ENCODE measurements around the gene VTI1A.
"Not testable (repeated sequence)": the region's sequence is repeated elsewhere in the genome, so short reads cannot be mapped to it uniquely, and the experiment has no call there.

Gene VTI1A

DNA sequence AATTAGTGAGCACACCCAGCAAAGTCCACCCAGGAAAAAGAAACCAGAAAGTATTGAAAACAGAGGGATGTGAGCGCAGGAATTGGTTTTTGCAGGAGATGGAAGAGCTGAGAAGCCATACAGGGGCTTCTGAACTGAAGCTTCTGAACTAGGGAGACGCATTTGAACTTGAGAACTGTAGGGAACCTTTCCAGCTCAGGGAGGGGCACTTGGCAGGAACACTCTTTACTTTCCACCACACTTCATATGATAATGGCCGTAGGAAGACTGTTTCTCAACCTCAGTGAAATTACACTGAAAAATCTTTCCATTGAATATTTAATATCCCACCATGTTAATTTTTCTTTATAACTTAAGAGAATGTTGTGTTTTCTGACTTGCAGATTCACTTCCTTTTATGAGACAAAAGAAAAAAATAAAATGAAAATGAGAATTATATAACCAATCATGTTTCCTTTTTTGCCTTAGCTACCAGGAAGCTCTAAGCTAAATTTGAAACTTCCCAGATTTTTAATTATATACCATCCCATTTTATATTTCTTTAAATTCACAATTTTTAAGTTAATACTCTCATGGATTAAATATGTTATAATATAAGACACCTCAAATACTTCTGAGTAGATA lies 404.7 kb downstream of the VTI1A start:
- peaks cover 0 to 6% of the 10 kb centered on the region in 2 donors for H3K9me3 ChIP-seq (ENCODE audit: control insufficient read depth in 2 of 2, low read length in 2 of 2)
- H3K9ac ChIP-seq (ENCODE audit: low read depth in 1 of 2, low read length in 2 of 2) = no peak overlapping the region
- no peak overlapping the region for H3K27ac ChIP-seq (ENCODE audit: low read depth in 2 of 2, low read length in 2 of 2)
- H3K36me3 ChIP-seq (ENCODE audit: control insufficient read depth in 2 of 2, insufficient read depth in 2 of 2, low read length in 2 of 2) = no peaks in the 10 kb centered on the region
- no peaks in the 10 kb centered on the region for H3K27me3 ChIP-seq (ENCODE audit: control insufficient read depth in 2 of 2, insufficient read depth in 2 of 2, low read length in 2 of 2)
- no peak overlapping the region for H3K4me3 ChIP-seq (ENCODE audit: low read length in 2 of 2)
- peaks cover 0 to 2% of the 10 kb centered on the region in 2 donors for H3K4me1 ChIP-seq (ENCODE audit: control insufficient read depth in 2 of 2, insufficient read depth in 2 of 2, low read length in 2 of 2)

DNA sequence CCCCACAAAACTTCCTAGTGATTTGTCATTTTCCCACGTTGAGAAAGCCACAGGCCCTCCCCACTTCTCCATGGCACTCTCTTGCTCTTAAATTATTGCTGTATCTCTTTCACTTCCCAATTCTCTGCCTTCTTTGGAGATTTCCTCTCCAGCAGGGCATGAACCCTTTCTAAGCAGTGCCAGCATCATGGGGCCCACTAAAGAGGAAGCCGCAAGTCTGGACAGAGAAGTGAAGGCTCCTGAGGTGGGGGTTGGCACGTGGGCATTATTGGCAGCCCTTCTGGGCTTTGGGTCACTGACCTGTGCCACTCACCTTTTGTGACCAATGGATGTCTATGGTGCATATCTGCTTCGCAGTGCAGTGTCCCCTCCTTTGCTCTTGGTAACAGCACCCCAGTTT lies 405.3 kb downstream of the VTI1A start:
- Histone ChIP-seq H3K9me3 (ENCODE audit: control insufficient read depth in 2 of 2, low read length in 2 of 2) (peaks cover 0 to 3% of the 10 kb centered on the region in 2 donors), H3K36me3 (ENCODE audit: control insufficient read depth in 2 of 2, insufficient read depth in 2 of 2, low read length in 2 of 2) (no peaks in the 10 kb centered on the region), H3K9ac (ENCODE audit: low read depth in 1 of 2, low read length in 2 of 2) (no peak overlapping the region), H3K4me3 (ENCODE audit: low read length in 2 of 2) (no peak overlapping the region), H3K27ac (ENCODE audit: low read depth in 2 of 2, low read length in 2 of 2) (no peak overlapping the region), H3K27me3 (ENCODE audit: control insufficient read depth in 2 of 2, insufficient read depth in 2 of 2, low read length in 2 of 2) (no peaks in the 10 kb centered on the region), H3K4me1 (ENCODE audit: control insufficient read depth in 2 of 2, insufficient read depth in 2 of 2, low read length in 2 of 2) (peaks cover 0 to 2% of the 10 kb centered on the region in 2 donors)

DNA sequence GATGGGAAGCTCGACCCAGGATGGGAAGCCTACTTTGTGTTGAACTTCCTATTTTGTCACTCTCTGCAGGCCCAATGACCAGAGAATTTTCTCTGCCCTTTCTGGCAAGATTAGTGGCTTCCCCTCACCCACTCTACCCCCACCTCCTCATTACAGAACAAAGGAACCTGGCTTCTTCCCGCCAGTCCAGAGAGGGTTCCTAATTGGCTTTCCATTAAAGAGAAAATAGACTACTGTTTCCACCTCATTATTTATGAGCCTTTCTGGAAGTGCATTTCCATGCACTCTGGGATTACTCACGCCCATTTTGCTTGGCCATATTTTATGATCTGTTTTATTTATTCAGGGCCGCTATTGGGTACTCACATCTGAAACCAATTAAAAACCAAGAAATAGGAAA lies 408.1 kb downstream of the VTI1A start:
- H3K4me1 ChIP-seq (ENCODE audit: control insufficient read depth in 2 of 2, insufficient read depth in 2 of 2, low read length in 2 of 2) = peaks cover 2 to 3% of the 10 kb centered on the region in 2 donors
- no peak overlapping the region for H3K27ac ChIP-seq (ENCODE audit: low read depth in 2 of 2, low read length in 2 of 2)
- no peak overlapping the region for H3K4me3 ChIP-seq (ENCODE audit: low read length in 2 of 2)
- H3K9ac ChIP-seq (ENCODE audit: low read depth in 1 of 2, low read length in 2 of 2) = no peak overlapping the region
- no peaks in the 10 kb centered on the region for H3K9me3 ChIP-seq (ENCODE audit: control insufficient read depth in 2 of 2, low read length in 2 of 2)
- H3K36me3 ChIP-seq (ENCODE audit: control insufficient read depth in 2 of 2, insufficient read depth in 2 of 2, low read length in 2 of 2) = no peaks in the 10 kb centered on the region
- no peaks in the 10 kb centered on the region for H3K27me3 ChIP-seq (ENCODE audit: control insufficient read depth in 2 of 2, insufficient read depth in 2 of 2, low read length in 2 of 2)

DNA sequence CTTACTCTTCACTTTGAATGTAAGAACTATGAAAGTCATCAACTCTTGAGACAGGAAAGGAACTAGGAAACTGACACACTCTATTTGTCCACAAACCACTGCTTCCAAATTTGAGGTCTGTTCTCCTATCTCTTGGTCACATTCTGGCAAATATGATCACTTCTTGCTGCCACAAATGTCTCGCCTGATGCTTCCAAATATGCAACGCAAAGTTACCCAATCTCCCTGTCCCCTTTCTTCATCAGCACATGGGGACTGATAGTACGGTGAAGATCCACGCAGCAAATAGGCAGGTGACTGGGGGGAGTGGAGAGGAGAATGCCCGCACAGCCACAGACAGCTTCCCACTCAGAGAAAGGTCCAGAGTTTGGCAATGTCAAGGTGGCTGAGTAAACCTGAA lies 410.5 kb downstream of the VTI1A start:
- Histone ChIP-seq H3K36me3 (ENCODE audit: control insufficient read depth in 2 of 2, insufficient read depth in 2 of 2, low read length in 2 of 2) (no peaks in the 10 kb centered on the region), H3K4me3 (ENCODE audit: low read length in 2 of 2) (no peak overlapping the region), H3K27ac (ENCODE audit: low read depth in 2 of 2, low read length in 2 of 2) (no peak overlapping the region), H3K9ac (ENCODE audit: low read depth in 1 of 2, low read length in 2 of 2) (no peak overlapping the region), H3K9me3 (ENCODE audit: control insufficient read depth in 2 of 2, low read length in 2 of 2) (no peaks in the 10 kb centered on the region), H3K4me1 (ENCODE audit: control insufficient read depth in 2 of 2, insufficient read depth in 2 of 2, low read length in 2 of 2) (peaks cover 0 to 3% of the 10 kb centered on the region in 2 donors), H3K27me3 (ENCODE audit: control insufficient read depth in 2 of 2, insufficient read depth in 2 of 2, low read length in 2 of 2) (no peaks in the 10 kb centered on the region)

DNA sequence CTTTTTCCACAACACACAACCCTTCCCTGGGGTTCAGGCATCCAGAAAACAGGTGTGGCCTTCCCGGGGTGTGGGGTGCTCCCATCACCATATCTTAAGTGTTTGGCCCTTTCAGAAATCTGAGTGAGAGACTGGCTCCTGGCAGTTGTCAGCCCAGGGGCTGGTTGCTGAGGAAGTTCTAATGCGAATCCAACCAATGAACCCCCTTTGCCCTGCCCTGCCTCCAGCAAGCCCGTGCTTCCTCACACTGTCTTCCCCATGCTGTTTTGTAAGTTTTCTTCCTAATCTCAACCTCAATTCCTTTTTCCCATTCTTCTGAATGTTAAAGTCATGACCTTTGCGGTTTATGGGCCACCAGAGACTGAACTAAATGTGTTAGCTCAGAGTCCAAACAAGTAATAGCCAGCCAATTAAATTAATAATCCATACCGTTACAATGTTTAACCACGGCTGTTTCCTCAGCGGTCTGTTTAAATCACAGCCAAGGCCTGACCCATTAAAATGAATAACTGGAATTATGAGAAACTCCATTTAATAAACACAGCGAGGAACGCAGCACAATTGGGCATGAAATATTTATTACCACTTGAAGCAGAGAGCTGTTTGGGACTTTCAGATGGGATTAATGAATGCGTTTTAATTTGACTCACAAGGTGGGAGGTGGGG lies 412.1 kb downstream of the VTI1A start:
- Histone ChIP-seq H3K4me3 (ENCODE audit: low read length in 2 of 2) (no peak overlapping the region), H3K27ac (ENCODE audit: low read depth in 2 of 2, low read length in 2 of 2) (no peak overlapping the region), H3K36me3 (ENCODE audit: control insufficient read depth in 2 of 2, insufficient read depth in 2 of 2, low read length in 2 of 2) (no peaks in the 10 kb centered on the region), H3K27me3 (ENCODE audit: control insufficient read depth in 2 of 2, insufficient read depth in 2 of 2, low read length in 2 of 2) (no peaks in the 10 kb centered on the region), H3K9ac (ENCODE audit: low read depth in 1 of 2, low read length in 2 of 2) (no peak overlapping the region), H3K4me1 (ENCODE audit: control insufficient read depth in 2 of 2, insufficient read depth in 2 of 2, low read length in 2 of 2) (peaks cover 0 to 3% of the 10 kb centered on the region in 2 donors), H3K9me3 (ENCODE audit: control insufficient read depth in 2 of 2, low read length in 2 of 2) (peaks cover 0 to under 1% of the 10 kb centered on the region in 2 donors)

DNA sequence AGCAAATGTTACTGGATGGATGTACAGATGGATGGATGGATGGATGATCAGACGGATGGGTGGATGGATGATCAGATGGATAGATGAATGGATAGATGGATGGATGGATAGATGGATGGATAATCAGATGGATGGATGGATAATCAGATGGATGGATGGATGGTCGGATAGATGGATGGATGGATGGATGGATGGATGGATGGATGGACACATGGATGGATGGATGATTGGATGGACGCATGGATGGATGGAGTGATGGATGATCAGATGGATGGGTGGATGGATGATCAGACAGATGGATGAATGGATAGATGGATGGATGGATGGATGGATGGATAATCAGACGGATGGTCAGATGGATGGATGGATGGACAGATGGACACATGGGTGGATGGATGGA lies 412.8 kb downstream of the VTI1A start:
- Histone ChIP-seq H3K9ac (ENCODE audit: low read depth in 1 of 2, low read length in 2 of 2) (no peak overlapping the region), H3K4me1 (ENCODE audit: control insufficient read depth in 2 of 2, insufficient read depth in 2 of 2, low read length in 2 of 2) (peaks cover 0 to 3% of the 10 kb centered on the region in 2 donors), H3K27ac (ENCODE audit: low read depth in 2 of 2, low read length in 2 of 2) (no peak overlapping the region), H3K36me3 (ENCODE audit: control insufficient read depth in 2 of 2, insufficient read depth in 2 of 2, low read length in 2 of 2) (no peaks in the 10 kb centered on the region), H3K9me3 (ENCODE audit: control insufficient read depth in 2 of 2, low read length in 2 of 2) (peaks cover 0 to 3% of the 10 kb centered on the region in 2 donors), H3K27me3 (ENCODE audit: control insufficient read depth in 2 of 2, insufficient read depth in 2 of 2, low read length in 2 of 2) (no peaks in the 10 kb centered on the region), H3K4me3 (ENCODE audit: low read length in 2 of 2) (no peak overlapping the region)

DNA sequence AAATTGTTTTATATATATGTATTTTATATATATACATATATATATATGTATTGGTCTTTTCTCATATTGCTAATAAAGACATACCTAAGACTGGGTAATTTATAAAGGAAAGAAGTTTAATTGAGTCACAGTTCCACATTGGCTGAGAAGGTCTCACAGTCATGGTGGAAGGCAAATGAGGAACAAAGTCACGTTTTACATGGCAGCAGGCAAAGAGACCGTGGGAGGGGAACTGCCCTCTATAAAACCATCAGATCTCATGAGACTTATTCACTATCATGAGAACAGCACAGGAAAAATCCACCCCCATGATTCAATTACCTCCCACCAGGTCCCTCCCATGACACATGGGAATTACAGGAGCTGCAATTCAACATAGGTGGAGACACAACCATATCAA lies 416.4 kb downstream of the VTI1A start:
- H3K9ac ChIP-seq (ENCODE audit: low read depth in 1 of 2, low read length in 2 of 2); H3K27me3 ChIP-seq (ENCODE audit: control insufficient read depth in 2 of 2, insufficient read depth in 2 of 2, low read length in 2 of 2); H3K4me3 ChIP-seq (ENCODE audit: low read length in 2 of 2): not testable (repeated sequence)

More for the DNA sequence above, 416.4 kb downstream of the VTI1A start:
- H3K9me3 ChIP-seq (ENCODE audit: control insufficient read depth in 2 of 2, low read length in 2 of 2); H3K36me3 ChIP-seq (ENCODE audit: control insufficient read depth in 2 of 2, insufficient read depth in 2 of 2, low read length in 2 of 2); H3K27ac ChIP-seq (ENCODE audit: low read depth in 2 of 2, low read length in 2 of 2); H3K4me1 ChIP-seq (ENCODE audit: control insufficient read depth in 2 of 2, insufficient read depth in 2 of 2, low read length in 2 of 2): not testable (repeated sequence)
